Kidney epithelial cell (primary cell): ENCODE results near the gene GOT1. TPM values are rescaled to one million over a fixed set of nuclear protein-coding genes. Genes with fewer than 3 reads are reported as not detected.

Experiments used
- DNase-seq: peaks from one replicate; pipeline ENCODE4 v3.0.0-alpha.2; 2010; ENCODE audit warnings: low read depth
- H3K27me3 ChIP-seq: 2 replicates; pipeline ENCODE4 v1.6.0; 2011; ENCODE audit warnings: low read length; ENCODE audit not compliant: control insufficient read depth, insufficient read depth
- H3K36me3 ChIP-seq: 2 replicates; pipeline ENCODE4 v1.5.1; 2011; ENCODE audit warnings: low read length; ENCODE audit not compliant: control insufficient read depth, insufficient read depth
- H3K4me3 ChIP-seq: 2 replicates; pipeline ENCODE4 v1.5.1; 2011; ENCODE audit warnings: low read depth, mild to moderate bottlenecking, control low read depth, low read length
- total RNA-seq: library from RNA; depleted of rRNA; stranded (reverse); fragments of >200 nt; gene quantifications from 2 replicates; pipeline ENCODE4 v1.2.3, GENCODE V29; 2015
- TF ChIP-seq, protein P1 (sequence below): IDR thresholded peaks from 2 replicates; pipeline ENCODE4 v1.5.1; 2011; ENCODE audit warnings: mild to moderate bottlenecking, moderate library complexity, low read length, control low read depth, inconsistent platforms; ENCODE audit not compliant: insufficient read depth, poor library complexity, severe bottlenecking

GOT1 gene
- total RNA-seq, 1 donor from 2014 or later = 73.7 TPM

DNA sequence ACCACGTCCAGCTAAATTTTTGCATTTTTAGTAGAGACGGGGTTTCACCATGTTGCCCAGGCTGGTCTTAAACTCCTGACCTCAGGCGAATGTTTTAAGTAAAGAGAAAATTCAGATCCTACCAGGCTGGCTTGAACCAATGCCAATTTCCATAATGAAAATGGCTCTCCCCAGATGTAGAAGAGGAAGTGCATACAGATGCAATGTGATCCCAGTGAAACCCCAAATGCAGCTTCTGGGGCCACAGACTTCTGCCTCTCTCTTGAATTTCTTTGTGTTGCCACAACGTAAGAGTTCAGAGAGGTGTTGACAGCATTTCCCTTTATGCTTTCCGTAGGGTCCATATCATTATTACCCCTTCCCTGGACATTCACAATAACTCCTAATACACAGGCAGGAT, 29.6 kb upstream of the GOT1 start:
- Histone ChIP-seq H3K4me3 (no peak overlapping the region), H3K27me3 (no peaks in the 10 kb centered on the region), H3K36me3 (no peaks in the 10 kb centered on the region)
- TF ChIP-seq, protein P1, sequence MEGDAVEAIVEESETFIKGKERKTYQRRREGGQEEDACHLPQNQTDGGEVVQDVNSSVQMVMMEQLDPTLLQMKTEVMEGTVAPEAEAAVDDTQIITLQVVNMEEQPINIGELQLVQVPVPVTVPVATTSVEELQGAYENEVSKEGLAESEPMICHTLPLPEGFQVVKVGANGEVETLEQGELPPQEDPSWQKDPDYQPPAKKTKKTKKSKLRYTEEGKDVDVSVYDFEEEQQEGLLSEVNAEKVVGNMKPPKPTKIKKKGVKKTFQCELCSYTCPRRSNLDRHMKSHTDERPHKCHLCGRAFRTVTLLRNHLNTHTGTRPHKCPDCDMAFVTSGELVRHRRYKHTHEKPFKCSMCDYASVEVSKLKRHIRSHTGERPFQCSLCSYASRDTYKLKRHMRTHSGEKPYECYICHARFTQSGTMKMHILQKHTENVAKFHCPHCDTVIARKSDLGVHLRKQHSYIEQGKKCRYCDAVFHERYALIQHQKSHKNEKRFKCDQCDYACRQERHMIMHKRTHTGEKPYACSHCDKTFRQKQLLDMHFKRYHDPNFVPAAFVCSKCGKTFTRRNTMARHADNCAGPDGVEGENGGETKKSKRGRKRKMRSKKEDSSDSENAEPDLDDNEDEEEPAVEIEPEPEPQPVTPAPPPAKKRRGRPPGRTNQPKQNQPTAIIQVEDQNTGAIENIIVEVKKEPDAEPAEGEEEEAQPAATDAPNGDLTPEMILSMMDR = no peak
- DNase-seq = no peak

- TF ChIP-seq, protein P1 = no peak
- DNase-seq = no peak
- Histone ChIP-seq H3K4me3 (no peak overlapping the region), H3K36me3 (no peaks in the 10 kb centered on the region), H3K27me3 (peaks cover 3% of the 10 kb centered on the region)
These were observed 28.8 kb upstream of the GOT1 start for GRCh38 chr10:99459217-99459616.

DNA sequence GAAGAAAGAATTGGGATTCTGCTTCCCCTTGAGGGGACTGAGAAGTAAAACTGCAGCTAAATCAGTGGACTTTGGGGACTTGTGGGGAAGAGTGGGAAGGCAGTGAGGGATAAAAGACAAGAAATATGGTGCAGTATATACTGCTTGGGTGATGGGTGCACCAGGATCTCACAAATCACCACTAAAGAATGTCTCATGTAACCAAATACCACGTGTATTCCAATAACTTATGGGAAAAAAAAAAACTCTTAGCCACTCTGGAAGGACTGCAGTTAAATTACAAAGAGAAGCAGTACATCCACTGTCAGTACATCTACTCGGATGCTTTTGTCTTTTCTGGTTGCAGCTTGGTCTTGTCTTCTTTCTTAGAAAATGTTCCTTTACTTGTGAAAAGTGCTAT, 27.4 kb upstream of the GOT1 start:
- no peaks in the 10 kb centered on the region for H3K36me3 ChIP-seq
- no peak overlapping the region for H3K4me3 ChIP-seq
- TF ChIP-seq, protein P1 = no peak
- no peak for DNase-seq
- H3K27me3 ChIP-seq = peaks cover 6% of the 10 kb centered on the region

DNA sequence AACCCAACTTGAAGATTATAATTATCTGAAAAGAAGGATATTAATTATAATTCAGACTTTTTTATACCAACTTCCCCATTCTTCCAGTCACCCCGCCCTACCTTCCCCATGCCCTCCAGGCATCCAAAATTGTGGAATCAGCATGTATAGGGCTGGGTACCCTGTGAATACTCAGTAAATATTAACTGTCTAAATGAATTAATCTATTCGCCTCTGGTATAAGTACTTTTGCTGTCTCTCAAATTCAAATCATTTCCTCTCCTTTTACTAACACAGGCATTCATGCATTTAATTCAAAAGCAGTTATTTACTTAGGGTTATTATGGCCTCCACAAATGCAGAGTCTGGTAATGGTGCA, 26.5 kb upstream of the GOT1 start:
- TF ChIP-seq, protein P1 = no peak
- peaks cover 7% of the 10 kb centered on the region for H3K27me3 ChIP-seq

GRCh38 chr10:99456207-99456930, 25.9 kb upstream of the GOT1 start:
- DNase-seq = no peak
- Histone ChIP-seq H3K4me3 (no peak overlapping the region), H3K27me3 (peaks cover 9% of the 10 kb centered on the region), H3K36me3 (no peaks in the 10 kb centered on the region)
- TF ChIP-seq, protein P1 = no peak

More for the DNA sequence above, 26.5 kb upstream of the GOT1 start:
- Histone ChIP-seq H3K36me3 (no peaks in the 10 kb centered on the region), H3K4me3 (no peak overlapping the region)
- DNase-seq = no peak

DNA sequence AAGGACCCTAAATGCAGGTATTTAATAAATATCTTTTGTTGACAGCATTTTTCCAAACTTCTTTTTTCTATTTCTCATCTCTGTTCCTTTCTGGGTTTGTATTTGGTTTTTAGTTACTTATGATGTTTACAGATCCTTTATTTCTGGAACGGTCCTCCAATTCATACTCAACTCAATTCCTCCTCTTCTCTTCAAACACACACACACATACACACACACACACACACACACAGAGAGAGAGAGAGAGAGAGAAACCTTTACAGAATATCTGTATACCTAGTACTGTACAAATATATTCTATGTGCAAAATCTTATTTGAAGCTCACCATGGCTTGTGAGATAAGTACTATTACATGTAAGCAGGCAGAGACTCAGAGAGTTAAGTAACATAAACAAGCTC, 21.6 kb upstream of the GOT1 start:
- no peaks in the 10 kb centered on the region for H3K36me3 ChIP-seq
- peaks cover 30% of the 10 kb centered on the region for H3K27me3 ChIP-seq
- no peak for DNase-seq
- TF ChIP-seq, protein P1 = no peak
- H3K4me3 ChIP-seq = no peak overlapping the region
